ENCODE results near the gene TYK2.
"Not testable (repeated sequence)": the region's sequence is repeated elsewhere in the genome, so short reads cannot be mapped to it uniquely, and the experiment has no call there.

Gene TYK2

DNA sequence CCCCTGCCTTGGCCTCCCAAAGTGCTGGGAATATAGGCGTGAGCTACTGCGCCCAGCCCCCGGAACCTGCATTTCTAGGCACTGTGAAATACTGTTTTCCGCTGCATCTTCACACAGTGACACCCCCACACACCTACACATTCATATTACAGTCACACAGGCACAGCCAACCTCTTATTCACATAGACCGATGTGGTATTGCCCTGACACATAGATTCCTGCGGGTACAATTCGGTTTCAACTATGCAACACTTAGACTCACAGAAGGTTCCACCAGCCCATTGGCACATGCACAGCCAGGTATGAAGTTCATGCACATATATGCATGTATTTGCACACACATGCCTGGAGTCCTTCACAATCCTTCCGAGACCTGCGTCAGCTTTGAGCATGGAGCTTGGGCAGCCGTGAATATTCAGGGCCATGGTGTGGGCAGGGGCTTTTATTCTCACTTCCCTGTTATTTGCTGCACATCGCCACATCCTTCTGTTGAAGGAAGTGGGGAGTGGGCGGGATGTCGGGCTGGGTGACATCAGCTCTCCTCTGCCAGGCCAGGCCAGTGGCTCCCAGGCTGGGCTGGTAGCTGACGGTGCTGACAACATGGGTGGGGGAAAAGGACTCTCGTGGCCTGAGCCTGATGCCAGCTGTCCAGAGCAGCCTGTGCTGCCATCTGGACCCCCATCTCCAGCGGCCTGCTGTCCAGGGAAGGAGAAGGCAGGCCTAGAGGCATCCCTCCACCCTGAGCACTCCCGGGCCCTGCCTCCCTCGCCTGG is 28.3 kb upstream of the TYK2 start:
- peak in 30 of 56 donors; percentile 11 to 56 (median 29) for DNase-seq

- no peak for DNase-seq
These were observed 26.7 kb upstream of the TYK2 start for GRCh38 chr19:10407096-10407495.

DNA sequence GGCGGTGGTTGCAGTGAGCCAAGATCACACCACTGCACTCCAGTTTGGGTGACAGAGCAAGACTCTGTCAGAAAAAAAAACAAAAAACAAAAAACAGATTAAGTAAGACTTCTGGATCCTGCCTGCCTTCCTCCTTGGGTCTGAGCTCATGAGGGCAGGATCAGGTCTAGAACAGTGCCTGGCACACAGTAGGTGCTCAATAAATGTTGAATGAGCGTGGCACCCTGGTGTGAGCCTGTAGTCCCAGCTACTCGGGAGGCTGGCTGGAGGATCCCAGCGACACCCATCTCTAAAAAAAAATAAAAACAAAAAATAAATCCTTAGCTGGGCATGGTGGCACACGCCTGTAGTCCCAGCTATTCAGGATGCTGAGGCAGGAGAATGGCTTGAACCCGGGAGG is 25.8 kb upstream of the TYK2 start:
- no peak for DNase-seq

GRCh38 chr19:10404888-10405820 is 24.8 kb upstream of the TYK2 start:
- DNase-seq = peak in 3 of 56 donors; percentile 4 to 20 (median 7)

GRCh38 chr19:10403137-10404021 is 23.0 kb upstream of the TYK2 start, which contains the start of gene CDC37:
Gene CDC37 (minus strand): TSS chr19:10403542. CDS start chr19:10403479, 63 bp downstream.
- DNase-seq = peak in 55 of 56 donors; percentile 68 to 98 (median 92)

GRCh38 chr19:10402441-10403038 is 22.2 kb upstream of the TYK2 start:
- no peak for DNase-seq

DNA sequence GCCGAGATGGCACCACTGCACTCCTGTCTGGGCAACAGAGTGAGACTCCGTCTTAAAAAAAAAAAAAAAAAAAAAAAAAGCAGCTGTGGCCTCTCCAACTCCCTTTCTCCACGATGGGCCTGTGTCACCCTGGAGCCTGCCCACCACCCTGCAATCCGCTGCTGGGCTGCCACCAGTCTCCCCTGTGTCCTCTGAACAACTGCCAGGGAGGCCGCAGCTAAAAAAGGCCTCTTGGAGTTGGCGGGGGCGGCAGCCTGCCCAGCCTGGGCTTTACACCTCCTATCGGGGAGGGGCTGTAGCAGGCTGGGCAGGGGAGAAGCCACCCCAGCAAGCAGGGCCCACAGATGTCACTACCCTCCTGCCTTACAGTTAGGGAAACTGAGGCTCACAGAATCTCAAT is 19.5 kb upstream of the TYK2 start:
- DNase-seq = no peak

DNA sequence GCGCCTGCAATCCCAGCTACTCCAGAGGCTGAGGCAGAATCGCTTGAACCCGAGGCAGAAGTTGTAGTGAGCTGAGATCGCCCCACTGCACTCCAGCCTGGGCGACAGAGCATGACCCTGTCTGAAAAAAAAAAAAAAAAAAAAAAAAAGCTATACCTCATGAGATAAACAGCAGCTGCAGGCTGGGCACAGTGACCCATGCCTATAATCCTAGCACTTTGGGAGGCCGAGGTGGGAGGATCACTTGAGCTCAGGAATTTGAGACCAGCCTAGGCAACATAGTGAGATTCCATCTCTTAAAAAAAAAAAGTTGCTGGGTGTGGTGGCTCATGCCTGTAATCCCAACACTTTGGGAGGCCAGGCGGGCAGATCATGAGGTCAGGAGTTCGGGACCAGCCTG is 19.0 kb upstream of the TYK2 start:
- not testable (repeated sequence) for DNase-seq

DNA sequence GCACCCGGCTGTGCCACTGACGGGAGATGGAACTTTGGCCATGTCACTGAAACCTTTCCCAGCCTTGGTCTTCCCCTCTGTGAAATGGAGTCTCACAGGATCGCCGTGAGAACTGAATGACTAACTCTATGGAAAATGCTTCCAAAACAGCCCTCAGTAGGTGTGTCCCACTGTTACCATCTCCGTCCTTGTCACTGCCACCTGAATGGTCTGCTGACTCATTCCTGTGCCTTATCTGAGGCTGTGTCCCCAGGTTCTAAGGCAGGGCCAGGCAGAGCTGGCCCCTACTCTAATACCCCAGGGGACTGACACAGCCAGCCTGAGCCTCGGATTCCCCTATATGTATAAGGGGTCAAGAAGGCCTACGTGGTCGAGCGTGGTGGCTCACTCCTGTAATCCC is 18.4 kb upstream of the TYK2 start:
- DNase-seq = no peak

DNA sequence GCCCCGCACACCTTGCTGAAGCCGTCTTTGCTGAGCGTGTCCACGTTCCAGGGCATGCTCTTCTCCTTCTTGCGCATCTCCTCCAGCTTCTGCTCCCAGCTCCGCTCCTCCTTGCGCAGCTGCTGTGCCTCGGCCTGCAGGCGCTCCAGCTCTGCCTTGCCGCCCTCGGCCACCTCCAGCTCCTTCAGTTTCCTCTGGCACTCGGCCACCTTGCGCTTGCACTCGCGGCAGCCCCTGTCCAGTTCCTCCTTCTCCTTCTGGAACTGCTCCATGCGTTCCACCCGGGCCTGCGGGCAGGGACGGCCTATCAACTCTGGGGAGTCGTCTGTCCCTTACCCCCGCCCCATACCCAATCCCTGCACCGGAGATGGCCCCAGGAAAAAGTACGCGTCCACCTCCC is 15.5 kb upstream of the TYK2 start:
- no peak for DNase-seq

- no peak for DNase-seq
These were observed 15.1 kb upstream of the TYK2 start for GRCh38 chr19:10395436-10395835.

GRCh38 chr19:10395003-10395402 is 14.6 kb upstream of the TYK2 start:
- no peak for DNase-seq

- no peak for DNase-seq
These were observed 12.8 kb upstream of the TYK2 start for GRCh38 chr19:10393137-10393536.

GRCh38 chr19:10392120-10392519 is 11.7 kb upstream of the TYK2 start:
- DNase-seq = no peak

GRCh38 chr19:10390652-10391286 is 10.4 kb upstream of the TYK2 start:
- DNase-seq = peak in 41 of 56 donors; percentile 2 to 73 (median 27)

DNA sequence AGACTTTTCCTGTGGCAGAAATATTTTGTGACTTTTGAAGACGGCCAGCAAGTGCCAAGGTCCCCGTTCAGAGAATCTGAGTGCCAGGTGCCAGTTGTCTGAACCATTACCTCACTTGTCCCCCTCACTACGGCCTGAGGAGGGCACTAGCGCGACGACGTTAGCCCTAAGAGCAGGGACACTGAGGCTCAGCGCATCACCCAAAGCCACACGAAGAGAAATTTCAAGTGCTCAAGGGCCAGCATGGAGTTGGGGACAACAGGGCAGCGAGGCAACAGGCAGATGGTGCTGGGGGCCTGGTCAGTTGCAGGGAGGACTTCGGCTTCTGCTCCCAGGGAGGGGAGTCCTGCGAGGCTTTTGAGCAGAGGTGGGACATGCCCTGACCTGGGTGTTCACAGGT is 9.5 kb upstream of the TYK2 start:
- no peak for DNase-seq

GRCh38 chr19:10388957-10389356 is 8.6 kb upstream of the TYK2 start:
- DNase-seq = peak in 51 of 56 donors; percentile 18 to 96 (median 65)

GRCh38 chr19:10384580-10384979 is 4.2 kb upstream of the TYK2 start:
- no peak for DNase-seq

- DNase-seq = not testable (repeated sequence)
These were observed 2.8 kb upstream of the TYK2 start for GRCh38 chr19:10383223-10383499.

DNA sequence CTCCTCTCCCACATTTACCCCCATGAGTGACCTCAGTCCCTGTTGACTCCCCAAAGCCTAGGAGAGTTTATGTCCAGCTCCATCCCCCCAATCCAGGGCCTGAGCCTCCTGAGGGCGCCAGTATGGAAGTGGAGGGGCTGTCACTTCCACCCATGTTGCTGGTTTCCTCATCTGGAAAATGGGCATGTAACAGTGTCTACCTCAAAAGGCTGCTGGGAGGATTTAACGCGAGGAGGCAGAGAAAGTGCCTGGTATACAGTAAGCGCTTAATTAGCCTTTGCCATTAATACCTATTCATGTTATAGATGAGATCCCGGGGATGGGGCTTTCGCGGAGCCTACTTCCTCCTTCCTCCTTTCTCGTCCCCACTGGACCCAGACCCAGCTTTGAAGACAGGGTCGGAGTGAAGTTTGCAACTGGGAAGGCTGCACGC is 476 bp downstream of the TYK2 start:
- no peak for DNase-seq
